Measurements from ENCODE around the gene SCGB1C2.

DNA sequence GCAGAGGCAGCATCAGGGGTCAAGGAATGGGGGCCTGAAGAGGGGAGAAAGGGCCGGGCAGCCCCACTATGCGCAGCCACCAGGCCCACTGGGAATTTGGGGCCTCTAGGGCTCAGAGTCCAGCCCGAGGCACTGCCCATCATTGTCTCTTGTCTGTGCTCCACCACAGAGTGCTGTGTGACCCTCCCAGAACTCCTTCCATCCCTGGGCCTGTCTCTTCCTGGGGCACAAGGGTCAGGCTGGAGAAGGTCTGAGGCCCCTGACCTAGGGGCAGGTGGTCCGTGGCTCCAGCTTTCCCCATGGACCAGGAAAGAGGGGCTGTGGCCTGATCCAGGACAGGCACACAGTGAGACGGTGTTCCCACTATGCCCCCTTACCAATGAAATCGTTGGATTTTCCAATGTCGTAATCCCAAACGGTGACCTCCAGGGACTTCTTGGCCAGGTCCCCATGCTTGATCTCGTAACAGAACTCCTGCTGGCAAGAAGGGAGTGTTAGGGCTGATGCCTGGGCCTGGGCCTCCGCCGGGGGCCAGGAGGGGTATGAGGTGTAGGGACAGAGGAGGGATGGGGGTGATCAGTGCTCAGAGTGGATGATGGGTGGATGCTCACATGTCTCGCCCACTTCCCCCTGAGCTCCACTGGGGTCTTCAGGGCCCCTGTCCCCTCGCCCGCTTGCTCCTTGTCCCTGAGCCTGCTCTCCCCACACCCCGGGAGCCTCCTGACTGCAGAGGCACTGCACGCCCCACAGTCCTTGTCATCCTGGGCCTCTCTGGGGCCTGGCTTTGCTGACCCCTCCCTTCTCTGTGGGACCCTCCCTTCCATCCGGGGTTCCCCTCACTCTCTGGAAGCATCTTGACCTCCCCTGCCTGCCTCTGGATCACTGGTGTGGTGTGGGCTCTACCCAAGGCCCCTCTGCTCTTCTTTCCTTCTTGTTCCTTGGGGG, 10.7 kb downstream of the SCGB1C2 start:
- TF ChIP-seq, protein P1, sequence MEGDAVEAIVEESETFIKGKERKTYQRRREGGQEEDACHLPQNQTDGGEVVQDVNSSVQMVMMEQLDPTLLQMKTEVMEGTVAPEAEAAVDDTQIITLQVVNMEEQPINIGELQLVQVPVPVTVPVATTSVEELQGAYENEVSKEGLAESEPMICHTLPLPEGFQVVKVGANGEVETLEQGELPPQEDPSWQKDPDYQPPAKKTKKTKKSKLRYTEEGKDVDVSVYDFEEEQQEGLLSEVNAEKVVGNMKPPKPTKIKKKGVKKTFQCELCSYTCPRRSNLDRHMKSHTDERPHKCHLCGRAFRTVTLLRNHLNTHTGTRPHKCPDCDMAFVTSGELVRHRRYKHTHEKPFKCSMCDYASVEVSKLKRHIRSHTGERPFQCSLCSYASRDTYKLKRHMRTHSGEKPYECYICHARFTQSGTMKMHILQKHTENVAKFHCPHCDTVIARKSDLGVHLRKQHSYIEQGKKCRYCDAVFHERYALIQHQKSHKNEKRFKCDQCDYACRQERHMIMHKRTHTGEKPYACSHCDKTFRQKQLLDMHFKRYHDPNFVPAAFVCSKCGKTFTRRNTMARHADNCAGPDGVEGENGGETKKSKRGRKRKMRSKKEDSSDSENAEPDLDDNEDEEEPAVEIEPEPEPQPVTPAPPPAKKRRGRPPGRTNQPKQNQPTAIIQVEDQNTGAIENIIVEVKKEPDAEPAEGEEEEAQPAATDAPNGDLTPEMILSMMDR (conservative IDR thresholded peaks at IDR 0.05): no peak
- TF ChIP-seq EZH2 (IDR thresholded peaks at IDR 0.05; ENCODE audit: low read depth): no peak

All from PC-9 (cell line).